Central memory CD8-positive, alpha-beta T cell (primary cell): ENCODE data around the gene DELE1.
A peak's percentile ranks its signal among the peaks of the same experiment; 100 is the strongest.
"Not testable (repeated sequence)": the region's sequence is repeated elsewhere in the genome, so short reads cannot be mapped to it uniquely, and the experiment has no call there.

Experiments used
- ATAC-seq: fragments of 150-1000 bp; cut with Tn5 transposase; replicated peaks from 2 replicates; pipeline ENCODE4 v1.10.0; 2022; ENCODE audit warnings: mild to moderate bottlenecking, moderate FRiP score, moderate number of reproducible peaks; ENCODE audit not compliant: poor library complexity, severe bottlenecking; ENCODE audit errors: extremely low read depth
- DNase-seq, 2 donors: peaks; one replicate each; pipeline ENCODE4 v3.0.0; 2021; ENCODE audit warnings: low spot score in 2 of 2
- H3K27ac Mint-ChIP-seq: one replicate; pipeline ENCODE4 v1.8.0; 2022; ENCODE audit warnings: low read depth, mild to moderate bottlenecking, moderate library complexity, mixed read lengths
- H3K27me3 Mint-ChIP-seq: one replicate; pipeline ENCODE4 v1.8.0; 2022; ENCODE audit warnings: mixed read lengths
- H3K36me3 Mint-ChIP-seq: one replicate; pipeline ENCODE4 v1.8.0; 2022; ENCODE audit warnings: mild to moderate bottlenecking, moderate library complexity, mixed read lengths; ENCODE audit not compliant: insufficient read depth
- H3K4me1 Mint-ChIP-seq: one replicate; pipeline ENCODE4 v1.8.0; 2022; ENCODE audit warnings: mixed read lengths
- H3K4me3 Mint-ChIP-seq: one replicate; pipeline ENCODE4 v1.8.0; 2022; ENCODE audit warnings: mild to moderate bottlenecking, moderate library complexity, mixed read lengths
- H3K9me3 Mint-ChIP-seq: one replicate; pipeline ENCODE4 v1.8.0; 2022; ENCODE audit warnings: mixed read lengths

The DELE1 gene

DNA sequence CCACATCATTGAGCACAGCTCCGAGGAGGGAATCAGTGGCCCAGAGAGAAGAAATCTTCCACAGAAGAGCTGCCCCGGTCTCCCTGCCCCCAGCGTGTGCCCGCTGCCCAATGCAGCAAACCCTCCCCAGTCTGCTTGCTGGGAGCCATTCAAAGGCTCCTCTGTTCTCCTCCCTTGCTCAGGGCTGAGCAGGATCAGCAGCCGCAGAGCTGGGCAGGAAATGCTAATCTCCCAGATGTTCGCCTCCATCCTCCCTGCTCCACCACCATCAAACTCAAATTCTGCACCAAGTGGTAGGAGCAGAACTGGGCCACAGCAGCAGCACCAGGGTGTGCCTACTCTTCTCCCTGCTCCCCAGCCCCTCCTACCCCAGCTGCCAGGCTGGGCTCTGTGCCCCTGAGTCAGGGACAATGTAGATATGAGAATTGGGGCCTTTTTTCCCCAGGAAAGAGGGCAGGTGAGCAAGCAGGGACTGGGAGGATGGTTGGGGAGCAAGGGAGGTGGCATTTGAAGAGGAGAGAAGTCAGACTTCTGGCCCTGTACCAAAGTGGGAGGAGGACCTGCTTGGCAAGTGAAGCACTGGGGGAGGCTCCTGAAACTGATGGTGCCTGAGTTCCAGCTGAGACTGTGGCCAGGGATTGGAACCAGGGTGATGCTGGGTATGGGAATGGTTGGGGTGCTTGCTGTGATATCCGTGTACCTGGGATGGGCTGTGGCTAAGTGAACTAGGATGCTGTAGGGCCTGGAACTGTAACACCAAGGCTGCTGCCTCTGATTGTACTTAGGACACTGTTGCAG lies 43.5 kb upstream of the DELE1 start:
- ATAC-seq (no peak), DNase-seq (no peak)
- Mint-ChIP-seq H3K27ac (peak overlapping the region; percentile 23), H3K27me3 (peaks cover 85% of the 10 kb centered on the region), H3K36me3 (no peaks in the 10 kb centered on the region), H3K4me1 (peaks cover 30% of the 10 kb centered on the region), H3K9me3 (no peaks in the 10 kb centered on the region), H3K4me3 (peak overlapping the region; percentile 73)

DNA sequence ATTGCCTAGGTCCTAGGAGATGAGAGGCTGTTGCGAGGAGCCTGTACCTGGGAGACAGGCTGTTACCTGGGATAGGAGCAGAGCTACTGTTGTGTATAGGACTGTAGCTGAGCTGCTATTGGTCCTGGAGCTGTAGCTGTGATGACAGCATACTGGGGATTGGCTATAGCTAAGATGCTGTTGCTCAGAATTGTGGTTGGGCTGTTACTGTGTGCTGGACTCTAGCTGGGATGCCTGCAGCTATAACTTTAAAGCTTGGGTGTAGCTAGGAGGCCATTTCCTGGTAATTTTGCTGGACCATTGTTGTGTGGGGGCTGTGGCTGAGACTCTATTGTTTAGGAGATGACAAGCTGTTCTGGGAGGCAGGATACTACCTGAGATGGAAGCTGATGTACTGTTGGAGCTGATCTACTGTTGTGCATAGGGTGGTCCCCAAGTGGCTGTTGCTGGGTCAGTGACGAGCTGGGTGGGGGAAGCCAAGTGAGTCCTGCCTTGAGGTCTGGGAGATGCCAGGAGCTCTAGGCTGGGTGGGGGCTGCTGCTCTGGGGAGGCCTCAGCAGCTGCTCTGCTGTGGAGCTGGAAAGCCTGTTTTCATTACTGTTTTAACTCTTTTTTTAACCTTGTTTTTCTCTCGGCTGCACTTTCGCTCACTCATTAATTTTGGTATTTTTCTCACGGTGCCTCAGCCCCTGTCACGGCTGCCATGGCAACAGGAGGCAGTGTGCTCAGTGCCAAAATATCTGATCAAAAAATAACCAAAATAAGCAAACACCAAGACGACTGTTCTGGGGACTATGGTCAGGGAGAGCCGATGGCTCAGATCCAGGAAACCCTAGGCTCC lies 42.5 kb upstream of the DELE1 start:
- no peaks in the 10 kb centered on the region for H3K9me3 Mint-ChIP-seq
- H3K4me1 Mint-ChIP-seq = peaks cover 30% of the 10 kb centered on the region
- peaks cover 88% of the 10 kb centered on the region for H3K27me3 Mint-ChIP-seq
- ATAC-seq (no peak), DNase-seq (no peak)
- no peak overlapping the region for H3K4me3 Mint-ChIP-seq
- H3K36me3 Mint-ChIP-seq = no peaks in the 10 kb centered on the region
- peak overlapping the region; percentile 23 for H3K27ac Mint-ChIP-seq

DNA sequence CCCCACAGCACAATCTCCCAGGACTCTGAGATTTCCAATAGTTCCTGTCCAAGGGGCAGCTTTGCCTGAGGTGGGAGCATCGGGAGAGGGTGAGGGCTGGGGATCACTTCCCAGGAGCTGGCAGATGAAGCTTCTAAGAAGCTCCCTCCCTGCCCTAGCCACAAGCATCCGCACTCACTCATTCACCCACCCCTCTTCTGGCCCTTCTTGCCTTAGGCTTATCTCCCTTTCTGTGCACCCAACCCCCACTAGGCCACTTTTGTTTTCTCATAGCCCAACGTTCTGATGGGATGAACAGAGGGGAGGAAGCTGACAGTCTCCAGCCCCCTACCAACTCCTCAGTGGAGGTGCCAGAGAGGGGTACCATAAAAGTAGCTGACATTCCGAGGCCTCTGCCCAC lies 41.8 kb upstream of the DELE1 start:
- DNase-seq = no peak
- ATAC-seq = no peak
- Mint-ChIP-seq H3K27ac (no peak overlapping the region), H3K4me1 (peaks cover 27% of the 10 kb centered on the region), H3K36me3 (no peaks in the 10 kb centered on the region), H3K9me3 (no peaks in the 10 kb centered on the region), H3K4me3 (no peak overlapping the region), H3K27me3 (peaks cover 91% of the 10 kb centered on the region)

DNA sequence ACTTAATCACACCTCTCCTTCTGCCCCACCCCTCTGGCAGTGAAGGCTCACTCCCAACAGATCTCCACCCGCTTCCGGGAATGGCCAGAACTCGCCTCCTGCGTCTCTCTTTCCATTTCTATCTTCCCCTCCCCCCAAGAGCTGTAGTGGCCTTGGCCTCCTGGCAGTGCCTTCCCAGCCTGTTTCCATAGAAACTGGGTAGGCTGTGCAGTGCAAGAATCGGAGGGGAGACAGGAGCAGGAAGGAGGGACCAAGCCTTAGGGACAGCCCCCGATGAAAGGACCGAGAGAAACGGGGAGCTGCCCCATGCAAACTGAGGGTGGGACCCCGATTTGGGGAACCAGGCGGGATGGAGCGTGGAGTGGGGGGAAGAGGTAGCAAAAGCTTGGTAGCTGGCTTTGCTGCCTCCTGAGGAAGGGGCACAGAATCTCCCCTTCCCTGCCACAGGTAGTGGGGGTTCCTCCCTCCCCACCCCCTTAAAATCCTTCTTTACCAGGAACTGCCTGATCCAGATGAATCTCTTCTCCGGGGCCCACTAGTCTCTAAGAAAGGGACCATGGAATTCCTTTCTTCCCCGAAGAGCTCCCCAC lies 41.0 kb upstream of the DELE1 start:
- Mint-ChIP-seq H3K27me3 (peaks cover 85% of the 10 kb centered on the region), H3K9me3 (no peaks in the 10 kb centered on the region), H3K27ac (no peak overlapping the region), H3K4me3 (no peak overlapping the region), H3K36me3 (no peaks in the 10 kb centered on the region), H3K4me1 (peaks cover 20% of the 10 kb centered on the region)
- ATAC-seq (no peak), DNase-seq (no peak)

DNA sequence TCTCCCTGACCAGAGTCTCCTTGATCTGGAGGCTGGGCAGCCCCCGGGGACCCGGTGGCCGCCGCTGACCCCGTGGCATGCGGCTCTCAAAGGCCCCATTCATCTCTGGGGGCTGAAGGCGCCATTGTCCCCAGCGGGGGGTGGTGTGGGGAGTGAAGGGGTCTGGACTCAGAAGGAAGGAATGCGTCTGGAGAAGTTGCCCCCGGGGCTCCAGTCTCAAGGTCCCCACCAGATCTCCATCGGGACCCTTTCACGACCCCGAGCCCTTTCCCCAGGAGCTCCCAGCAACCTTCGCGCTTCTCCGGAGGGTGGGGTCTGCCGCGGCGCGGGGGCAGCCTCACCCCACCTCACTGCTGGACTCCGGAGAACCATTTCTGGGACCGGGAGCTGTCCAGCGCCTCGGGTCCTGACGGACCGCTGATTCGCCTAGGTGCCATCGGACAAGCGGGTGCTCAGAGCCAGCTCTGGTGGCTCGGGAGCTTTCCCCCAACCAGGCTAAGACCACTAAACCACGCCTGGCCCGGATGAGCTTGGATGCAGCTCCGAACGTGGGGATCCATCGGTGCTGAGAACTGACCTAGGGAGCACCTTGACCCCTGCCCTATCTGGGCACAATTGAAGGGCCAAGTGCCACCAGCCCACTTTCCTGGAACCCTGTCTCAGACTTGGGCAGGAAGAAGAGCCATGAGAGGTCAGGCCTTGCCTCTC lies 40.3 kb upstream of the DELE1 start:
- peaks cover 85% of the 10 kb centered on the region for H3K27me3 Mint-ChIP-seq
- no peak overlapping the region for H3K4me3 Mint-ChIP-seq
- ATAC-seq (no peak), DNase-seq (no peak)
- H3K36me3 Mint-ChIP-seq = no peaks in the 10 kb centered on the region
- peaks cover 20% of the 10 kb centered on the region for H3K4me1 Mint-ChIP-seq
- no peak overlapping the region for H3K27ac Mint-ChIP-seq
- no peaks in the 10 kb centered on the region for H3K9me3 Mint-ChIP-seq

DNA sequence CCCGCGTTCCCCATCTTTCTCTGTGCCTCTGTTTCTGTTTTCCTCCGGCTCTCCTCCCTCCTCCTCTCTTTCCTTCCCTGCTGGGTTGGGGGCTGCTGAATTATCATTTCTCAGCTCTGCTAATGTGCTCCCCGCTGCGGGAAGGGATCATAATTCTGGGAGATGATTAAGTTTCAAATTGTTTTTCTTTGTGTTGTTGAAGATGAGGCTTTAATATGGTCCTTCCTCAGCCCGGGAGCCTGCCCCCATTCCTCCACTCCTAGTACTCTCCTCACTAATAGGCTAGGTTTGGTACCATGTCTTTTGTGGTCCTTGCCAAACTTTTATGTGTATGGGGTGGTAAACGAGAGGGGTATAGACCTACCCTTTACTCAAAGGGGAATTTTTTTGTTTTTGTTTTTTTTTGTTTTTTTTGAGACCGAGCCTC lies 39.8 kb upstream of the DELE1 start:
- H3K36me3 Mint-ChIP-seq = peaks cover under 1% of the 10 kb centered on the region
- no peak for ATAC-seq

DNA sequence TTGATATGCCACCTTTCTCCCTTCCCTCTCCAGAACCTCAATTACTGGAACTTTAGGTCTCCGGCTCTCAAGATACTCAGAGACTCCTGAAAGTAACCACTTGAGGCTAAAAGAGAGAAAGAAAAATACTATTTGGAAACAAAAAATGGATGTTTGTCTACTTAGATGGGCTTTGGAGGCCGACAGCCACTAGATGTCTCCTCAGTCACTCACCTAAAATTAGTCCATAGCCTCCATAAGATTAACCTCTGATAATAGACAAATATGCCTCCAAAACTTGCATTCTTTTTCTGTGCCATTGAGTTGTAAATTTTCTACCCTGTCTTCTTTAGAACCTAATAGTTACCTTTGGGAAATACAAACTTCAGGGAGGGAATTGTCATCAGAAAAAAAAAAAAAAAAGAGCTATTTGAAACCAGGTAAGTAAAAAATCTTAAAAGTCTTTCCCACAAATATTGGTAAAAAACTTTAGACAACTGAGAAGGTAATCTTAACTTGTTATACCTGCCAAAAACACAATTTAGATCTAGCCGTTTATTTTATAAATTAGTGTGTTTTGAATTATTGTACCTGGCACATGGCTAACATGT lies 34.3 kb upstream of the DELE1 start:
- no peak for DNase-seq
- H3K27ac Mint-ChIP-seq = no peak overlapping the region
- peaks cover 1% of the 10 kb centered on the region for H3K36me3 Mint-ChIP-seq
- H3K9me3 Mint-ChIP-seq = no peaks in the 10 kb centered on the region
- H3K4me1 Mint-ChIP-seq = no peaks in the 10 kb centered on the region
- H3K4me3 Mint-ChIP-seq = no peak overlapping the region
- peaks cover 62% of the 10 kb centered on the region for H3K27me3 Mint-ChIP-seq
- ATAC-seq = no peak

More for the DNA sequence above, 39.8 kb upstream of the DELE1 start:
- DNase-seq = no peak
- Mint-ChIP-seq H3K27ac (no peak overlapping the region), H3K9me3 (no peaks in the 10 kb centered on the region), H3K4me3 (no peak overlapping the region), H3K4me1 (peaks cover 14% of the 10 kb centered on the region), H3K27me3 (peaks cover 83% of the 10 kb centered on the region)

DNA sequence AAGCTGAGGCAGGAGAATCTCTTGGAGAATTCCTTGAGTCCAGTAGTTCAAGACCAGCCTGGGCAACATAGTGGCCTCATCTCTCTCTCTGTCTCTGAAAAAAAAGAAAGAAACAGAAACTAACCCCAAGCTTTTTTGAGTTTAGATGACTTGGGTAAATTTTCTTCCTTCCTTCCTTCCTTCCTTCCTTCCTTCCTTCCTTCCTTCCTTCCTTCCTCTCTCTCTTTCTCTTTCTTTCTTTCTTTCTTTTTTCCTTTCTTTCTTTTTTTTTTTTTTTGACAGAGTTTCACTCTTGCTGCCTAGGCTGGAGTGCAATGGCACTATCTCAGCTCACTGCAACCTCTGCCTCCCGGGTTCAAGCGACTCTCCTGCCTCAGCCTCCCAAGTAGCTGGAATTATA lies 33.2 kb upstream of the DELE1 start:
- not testable (repeated sequence) for H3K9me3 Mint-ChIP-seq, DNase-seq, H3K4me1 Mint-ChIP-seq, H3K4me3 Mint-ChIP-seq, ATAC-seq, H3K36me3 Mint-ChIP-seq, H3K27ac Mint-ChIP-seq
- peaks cover 58% of the 10 kb centered on the region for H3K27me3 Mint-ChIP-seq

DNA sequence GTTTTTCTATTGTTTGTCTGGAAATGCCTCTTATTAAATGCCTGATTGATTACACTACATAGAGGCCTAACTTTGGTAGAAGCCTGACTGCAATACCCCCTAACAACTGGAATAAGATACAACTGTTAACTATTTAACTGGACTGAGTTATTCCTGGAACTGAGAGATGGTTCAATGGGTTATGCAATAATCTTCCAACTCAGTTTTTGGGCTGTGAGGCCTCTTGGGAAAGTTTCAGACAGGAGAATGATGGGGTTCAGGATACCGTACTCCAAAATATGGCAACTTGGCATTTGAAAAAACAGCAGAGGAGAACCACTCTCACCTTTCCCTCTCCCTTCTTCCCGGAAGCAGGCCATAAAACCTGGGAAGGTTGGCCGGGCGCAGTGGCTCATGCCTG lies 26.2 kb upstream of the DELE1 start:
- Mint-ChIP-seq H3K36me3 (no peaks in the 10 kb centered on the region), H3K27me3 (peaks cover 30% of the 10 kb centered on the region), H3K4me1 (no peaks in the 10 kb centered on the region)

DNA sequence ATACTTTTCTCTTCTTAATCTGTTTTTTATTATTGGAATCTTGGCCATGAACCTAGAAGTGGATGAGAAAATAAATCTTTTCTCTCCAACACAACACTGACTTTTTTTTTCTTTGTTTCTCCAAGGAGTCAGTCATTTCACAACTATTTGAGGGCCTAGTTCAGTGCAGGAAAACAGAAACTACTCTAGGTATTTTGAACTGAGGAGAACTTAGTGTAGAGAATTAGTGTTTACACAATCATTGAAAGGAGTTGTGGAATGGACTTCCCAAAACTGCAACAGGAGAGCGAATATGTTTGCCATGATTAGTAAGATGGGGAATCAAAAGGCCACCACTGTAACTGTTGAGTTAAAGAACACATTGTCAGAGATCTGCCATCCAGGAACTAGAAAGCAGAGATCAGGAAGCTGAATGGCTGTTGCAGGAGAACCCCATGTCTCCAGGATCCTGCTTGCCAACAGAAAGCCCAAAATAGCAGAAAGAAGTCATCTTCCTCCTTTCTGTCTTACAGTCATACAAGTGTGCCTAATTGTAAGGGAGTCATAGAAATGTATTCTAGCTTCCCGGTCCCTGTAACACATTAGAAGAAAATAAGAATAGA lies 25.1 kb upstream of the DELE1 start:
- no peak for DNase-seq
- Mint-ChIP-seq H3K27me3 (peaks cover 40% of the 10 kb centered on the region), H3K27ac (no peak overlapping the region)

More for the DNA sequence above, 26.2 kb upstream of the DELE1 start:
- no peak overlapping the region for H3K27ac Mint-ChIP-seq
- H3K4me3 Mint-ChIP-seq = no peak overlapping the region
- DNase-seq (no peak), ATAC-seq (no peak)
- no peaks in the 10 kb centered on the region for H3K9me3 Mint-ChIP-seq

DNA sequence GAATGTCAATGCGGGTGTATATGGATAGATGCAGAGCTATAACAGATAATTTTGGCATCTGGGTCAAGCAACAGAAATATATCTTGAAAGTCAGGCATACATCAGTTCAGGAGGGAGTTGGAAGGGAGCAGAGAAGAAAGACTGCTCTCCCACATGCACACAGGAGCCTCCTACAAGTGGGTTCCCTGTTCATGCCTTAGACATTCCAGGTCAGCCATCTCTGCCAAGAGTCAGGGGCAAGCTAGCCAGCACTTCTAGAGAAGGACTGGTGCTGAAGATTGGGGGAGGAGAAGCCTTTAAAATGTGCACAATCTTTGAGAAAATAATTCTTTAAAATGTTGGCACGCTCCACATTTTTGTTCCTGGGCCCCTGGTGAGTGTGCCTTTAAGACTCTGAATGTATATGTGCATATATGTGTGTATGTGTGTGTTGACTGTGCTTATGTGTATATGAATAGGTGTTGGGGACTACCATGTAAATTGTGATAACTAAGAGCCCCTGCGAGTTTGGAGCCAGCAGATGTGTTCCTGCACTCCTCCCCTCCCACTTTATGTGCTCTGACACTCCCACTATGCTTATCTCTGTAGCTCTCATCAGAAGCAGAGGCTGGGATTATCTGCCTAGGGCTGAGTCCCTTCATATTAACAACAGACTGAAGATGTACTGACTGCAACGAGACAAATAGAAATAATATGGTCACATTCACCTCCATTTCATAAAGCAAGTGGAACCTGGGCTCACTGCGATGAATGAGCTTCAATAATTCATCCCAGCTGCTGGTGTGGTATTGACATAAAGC lies 21.5 kb upstream of the DELE1 start:
- no peaks in the 10 kb centered on the region for H3K36me3 Mint-ChIP-seq
- DNase-seq (no peak), ATAC-seq (no peak)
- H3K27me3 Mint-ChIP-seq = peaks cover 47% of the 10 kb centered on the region
- no peaks in the 10 kb centered on the region for H3K4me1 Mint-ChIP-seq
- H3K27ac Mint-ChIP-seq = no peak overlapping the region
- no peak overlapping the region for H3K4me3 Mint-ChIP-seq
- H3K9me3 Mint-ChIP-seq = no peaks in the 10 kb centered on the region

More for the DNA sequence above, 25.1 kb upstream of the DELE1 start:
- no peak overlapping the region for H3K4me3 Mint-ChIP-seq
- H3K9me3 Mint-ChIP-seq = no peaks in the 10 kb centered on the region
- no peak for ATAC-seq
- no peaks in the 10 kb centered on the region for H3K36me3 Mint-ChIP-seq
- no peaks in the 10 kb centered on the region for H3K4me1 Mint-ChIP-seq
